ENCODE measurements around the gene NFATC1.

The NFATC1 gene

GRCh38 chr18:79511671-79512301, 116.1 kb downstream of the NFATC1 start:
- no peak overlapping the region for H3K4me3 ChIP-seq
- DNase-seq (ENCODE audit: low spot score), result peak; percentile 70
- TF ChIP-seq, protein P1, sequence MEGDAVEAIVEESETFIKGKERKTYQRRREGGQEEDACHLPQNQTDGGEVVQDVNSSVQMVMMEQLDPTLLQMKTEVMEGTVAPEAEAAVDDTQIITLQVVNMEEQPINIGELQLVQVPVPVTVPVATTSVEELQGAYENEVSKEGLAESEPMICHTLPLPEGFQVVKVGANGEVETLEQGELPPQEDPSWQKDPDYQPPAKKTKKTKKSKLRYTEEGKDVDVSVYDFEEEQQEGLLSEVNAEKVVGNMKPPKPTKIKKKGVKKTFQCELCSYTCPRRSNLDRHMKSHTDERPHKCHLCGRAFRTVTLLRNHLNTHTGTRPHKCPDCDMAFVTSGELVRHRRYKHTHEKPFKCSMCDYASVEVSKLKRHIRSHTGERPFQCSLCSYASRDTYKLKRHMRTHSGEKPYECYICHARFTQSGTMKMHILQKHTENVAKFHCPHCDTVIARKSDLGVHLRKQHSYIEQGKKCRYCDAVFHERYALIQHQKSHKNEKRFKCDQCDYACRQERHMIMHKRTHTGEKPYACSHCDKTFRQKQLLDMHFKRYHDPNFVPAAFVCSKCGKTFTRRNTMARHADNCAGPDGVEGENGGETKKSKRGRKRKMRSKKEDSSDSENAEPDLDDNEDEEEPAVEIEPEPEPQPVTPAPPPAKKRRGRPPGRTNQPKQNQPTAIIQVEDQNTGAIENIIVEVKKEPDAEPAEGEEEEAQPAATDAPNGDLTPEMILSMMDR (IDR thresholded peaks at IDR 0.05), result no peak
- no peak overlapping the region for H3K27ac ChIP-seq

GRCh38 chr18:79512461-79513380, 117.0 kb downstream of the NFATC1 start:
- Histone ChIP-seq H3K4me3 (no peak overlapping the region), H3K27ac (no peak overlapping the region)
- TF ChIP-seq, protein P1 (IDR thresholded peaks at IDR 0.05), result no peak
- DNase-seq (ENCODE audit: low spot score), result peak; percentile 52

DNA sequence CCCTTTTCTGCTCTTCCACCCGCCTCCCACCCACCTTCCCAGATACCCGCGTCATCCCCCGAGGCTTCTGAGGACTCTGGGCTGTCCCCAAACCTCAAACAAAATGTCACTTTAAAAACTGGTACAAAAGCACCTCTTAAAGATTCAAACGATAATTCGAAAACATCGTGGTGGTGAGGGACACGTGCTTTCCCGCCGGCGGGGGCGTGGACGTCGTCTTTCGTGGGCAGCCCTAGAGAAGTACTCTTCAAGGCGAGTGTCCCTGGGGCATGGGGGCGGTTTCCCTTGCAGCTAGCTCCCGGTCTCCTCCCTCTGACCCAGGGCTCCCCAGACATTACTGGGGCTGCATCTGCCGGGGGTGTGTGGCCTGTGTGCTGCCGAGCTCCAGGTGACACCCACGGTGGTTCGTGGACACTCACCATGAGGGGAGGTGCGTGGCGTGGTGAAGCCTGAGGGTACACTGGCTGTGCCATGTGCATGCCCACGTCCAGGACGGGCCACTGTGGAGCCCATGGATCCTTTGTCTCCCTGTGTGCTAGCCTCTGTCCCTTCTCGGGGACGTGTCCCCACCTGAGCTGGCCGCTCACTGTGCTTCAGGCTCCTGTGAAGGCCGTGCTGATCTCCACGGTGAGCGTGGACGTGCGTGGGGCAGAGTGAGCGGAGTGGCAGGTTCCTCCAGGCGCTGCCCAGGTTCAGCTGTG, 117.8 kb downstream of the NFATC1 start:
- Histone ChIP-seq H3K4me3 (no peak overlapping the region), H3K27ac (no peak overlapping the region)
- TF ChIP-seq, protein P1 (IDR thresholded peaks at IDR 0.05), result no peak
- peak; percentile 56 for DNase-seq (ENCODE audit: low spot score)

DNA sequence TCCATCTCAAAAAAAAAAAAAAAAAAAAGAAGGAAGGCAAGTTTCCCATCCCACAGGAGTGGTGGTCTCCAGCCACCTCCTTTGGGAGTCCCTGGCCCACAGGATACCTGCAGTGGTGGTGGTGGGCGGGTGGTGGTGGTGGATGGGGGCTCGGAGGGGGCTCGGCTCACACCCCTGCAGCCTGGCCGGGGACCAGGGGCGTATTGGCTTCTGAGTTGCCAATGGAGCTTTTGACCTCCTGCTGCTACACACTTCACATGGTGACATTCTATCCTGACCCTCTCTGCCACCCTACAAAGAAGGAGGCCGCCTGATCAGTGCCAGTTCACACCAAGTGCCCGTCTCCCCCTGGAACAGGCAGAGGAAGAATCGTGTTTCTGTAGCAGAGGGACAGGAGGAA, 119.6 kb downstream of the NFATC1 start:
- Histone ChIP-seq H3K4me3 (no peak overlapping the region), H3K27ac (no peak overlapping the region)
- TF ChIP-seq, protein P1 (IDR thresholded peaks at IDR 0.05), result no peak
- peak; percentile 61 for DNase-seq (ENCODE audit: low spot score)

- DNase-seq (ENCODE audit: low spot score), result peak; percentile 22
- Histone ChIP-seq H3K4me3 (no peak overlapping the region), H3K27ac (no peak overlapping the region)
- TF ChIP-seq, protein P1 (IDR thresholded peaks at IDR 0.05), result no peak
Measured at GRCh38 chr18:79515944-79516351, 120.2 kb downstream of the NFATC1 start.

GRCh38 chr18:79516441-79516931, 120.8 kb downstream of the NFATC1 start:
- DNase-seq (ENCODE audit: low spot score), result peak; percentile 35
- Histone ChIP-seq H3K4me3 (no peak overlapping the region), H3K27ac (no peak overlapping the region)
- TF ChIP-seq, protein P1 (IDR thresholded peaks at IDR 0.05), result no peak

Data from coronary artery (tissue), 2 donors.